ENCODE results near the gene BMERB1. TPM values are rescaled to one million over a fixed set of nuclear protein-coding genes. Genes with fewer than 3 reads are reported as not detected.

BMERB1 gene
- total and polyA plus RNA-seq, 2 donors, result 6.0 to 9.1 TPM

DNA sequence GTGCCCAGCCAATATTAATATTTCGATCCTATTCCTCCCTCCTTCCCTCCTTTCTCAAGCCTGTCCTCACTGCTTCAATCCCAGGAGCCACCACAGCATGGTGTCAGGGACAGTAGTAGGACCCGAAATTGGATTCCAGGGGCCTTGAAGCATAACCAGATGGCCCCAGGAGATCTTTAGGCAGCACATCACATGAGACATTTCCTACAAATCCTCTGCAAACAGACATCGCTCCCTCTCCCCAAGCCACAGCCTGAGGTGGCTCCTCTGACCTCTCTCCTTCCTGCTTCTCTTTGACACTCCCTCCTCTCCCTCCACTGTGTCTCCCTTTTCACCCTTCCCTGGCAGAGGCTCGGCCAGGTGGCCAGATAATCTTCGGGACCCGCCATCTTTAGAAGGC, 76.6 kb downstream of the BMERB1 start:
- 93% methylated on average over 6 of the region's 6 CpGs for WGBS

DNA sequence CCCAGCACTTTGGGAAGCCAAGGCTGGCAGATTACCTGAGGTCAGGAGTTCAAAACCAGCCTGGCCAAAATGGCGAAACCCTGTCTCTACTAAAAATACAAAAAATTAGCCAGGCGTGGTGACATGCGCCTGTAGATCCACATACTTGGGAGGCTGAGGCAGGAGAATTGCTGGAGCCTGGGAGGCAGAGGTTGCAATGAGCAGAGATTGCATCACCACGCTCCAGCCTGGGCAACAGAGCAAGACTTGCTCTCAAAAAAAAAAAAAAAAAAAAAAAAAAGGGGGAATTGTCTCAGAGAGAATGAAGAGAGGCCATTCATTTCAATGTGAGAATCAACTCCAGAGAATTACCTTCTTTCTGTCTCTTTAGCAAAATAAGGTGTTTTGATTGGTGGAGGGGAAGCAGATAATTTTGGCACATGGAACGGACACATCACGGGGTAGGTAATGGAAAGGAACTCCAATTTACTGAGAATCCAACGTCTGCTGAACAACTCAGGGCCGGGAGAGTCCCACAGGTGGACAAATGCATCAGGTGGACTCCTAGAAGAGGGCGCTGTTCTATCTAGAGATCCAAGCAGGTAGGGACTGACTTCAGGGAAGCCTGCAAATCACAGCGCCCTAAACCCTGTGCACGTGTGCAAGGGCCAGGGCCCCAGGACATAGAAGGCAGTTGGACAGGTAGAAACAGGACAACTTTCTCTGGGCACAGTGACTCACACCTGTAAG, 77.5 kb downstream of the BMERB1 start:
- no peaks in the 10 kb centered on the region for H3K9me3 ChIP-seq (ENCODE audit: control insufficient read depth in 2 of 2, insufficient read depth in 1 of 2, low read length in 1 of 2)
- H3K4me1 ChIP-seq (ENCODE audit: control insufficient read depth in 2 of 2, insufficient read depth in 2 of 2, low read length in 2 of 2), result no peaks in the 10 kb centered on the region
- H3K27ac ChIP-seq (ENCODE audit: low read depth in 1 of 2, low read length in 1 of 2), result no peak overlapping the region
- H3K36me3 ChIP-seq (ENCODE audit: control insufficient read depth in 2 of 2, insufficient read depth in 2 of 2, low read length in 1 of 2), result no peaks in the 10 kb centered on the region
- H3K4me3 ChIP-seq (ENCODE audit: low read length in 2 of 2), result no peak overlapping the region
- H3K27me3 ChIP-seq (ENCODE audit: control insufficient read depth in 2 of 2, insufficient read depth in 1 of 2, low read length in 1 of 2), result no peaks in the 10 kb centered on the region
- 98% methylated on average over 11 of the region's 11 CpGs for WGBS
- DNase-seq (ENCODE audit: low read depth in 6 of 9, low spot score in 9 of 9), result no peak

More for the DNA sequence above, 76.6 kb downstream of the BMERB1 start:
- DNase-seq (ENCODE audit: low read depth in 6 of 9, low spot score in 9 of 9), result no peak
- Histone ChIP-seq H3K27ac (ENCODE audit: low read depth in 1 of 2, low read length in 1 of 2) (no peak overlapping the region), H3K27me3 (ENCODE audit: control insufficient read depth in 2 of 2, insufficient read depth in 1 of 2, low read length in 1 of 2) (no peaks in the 10 kb centered on the region), H3K4me1 (ENCODE audit: control insufficient read depth in 2 of 2, insufficient read depth in 2 of 2, low read length in 2 of 2) (no peaks in the 10 kb centered on the region), H3K36me3 (ENCODE audit: control insufficient read depth in 2 of 2, insufficient read depth in 2 of 2, low read length in 1 of 2) (no peaks in the 10 kb centered on the region), H3K4me3 (ENCODE audit: low read length in 2 of 2) (no peak overlapping the region), H3K9me3 (ENCODE audit: control insufficient read depth in 2 of 2, insufficient read depth in 1 of 2, low read length in 1 of 2) (no peaks in the 10 kb centered on the region)

DNA sequence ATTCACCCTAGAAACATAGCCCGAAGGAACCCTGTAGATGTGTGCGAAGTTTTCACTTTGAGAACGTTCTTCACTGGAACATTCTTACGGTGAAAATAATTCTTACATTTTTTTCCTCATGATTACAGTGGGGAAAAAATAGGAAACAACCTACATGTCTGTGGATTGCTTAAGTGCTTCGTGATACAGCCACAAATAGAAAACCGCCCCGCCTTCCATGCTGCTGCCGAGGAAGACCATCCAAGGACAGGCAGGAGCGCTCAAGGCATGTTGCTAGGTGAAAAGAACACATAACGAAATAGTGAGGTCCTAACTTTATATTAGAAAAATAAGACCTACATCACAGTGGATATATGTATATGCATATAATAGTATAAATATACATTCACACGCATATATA, 78.8 kb downstream of the BMERB1 start:
- no peak for DNase-seq (ENCODE audit: low read depth in 6 of 9, low spot score in 9 of 9)
- no peaks in the 10 kb centered on the region for H3K27me3 ChIP-seq (ENCODE audit: control insufficient read depth in 2 of 2, insufficient read depth in 1 of 2, low read length in 1 of 2)
- H3K4me1 ChIP-seq (ENCODE audit: control insufficient read depth in 2 of 2, insufficient read depth in 2 of 2, low read length in 2 of 2), result peaks cover 0 to 1% of the 10 kb centered on the region in 2 donors
- 98% methylated on average over 11 of the region's 11 CpGs for WGBS
- H3K27ac ChIP-seq (ENCODE audit: low read depth in 1 of 2, low read length in 1 of 2), result no peak overlapping the region
- H3K4me3 ChIP-seq (ENCODE audit: low read length in 2 of 2), result no peak overlapping the region
- H3K36me3 ChIP-seq (ENCODE audit: control insufficient read depth in 2 of 2, insufficient read depth in 2 of 2, low read length in 1 of 2), result no peaks in the 10 kb centered on the region
- H3K9me3 ChIP-seq (ENCODE audit: control insufficient read depth in 2 of 2, insufficient read depth in 1 of 2, low read length in 1 of 2), result no peaks in the 10 kb centered on the region

DNA sequence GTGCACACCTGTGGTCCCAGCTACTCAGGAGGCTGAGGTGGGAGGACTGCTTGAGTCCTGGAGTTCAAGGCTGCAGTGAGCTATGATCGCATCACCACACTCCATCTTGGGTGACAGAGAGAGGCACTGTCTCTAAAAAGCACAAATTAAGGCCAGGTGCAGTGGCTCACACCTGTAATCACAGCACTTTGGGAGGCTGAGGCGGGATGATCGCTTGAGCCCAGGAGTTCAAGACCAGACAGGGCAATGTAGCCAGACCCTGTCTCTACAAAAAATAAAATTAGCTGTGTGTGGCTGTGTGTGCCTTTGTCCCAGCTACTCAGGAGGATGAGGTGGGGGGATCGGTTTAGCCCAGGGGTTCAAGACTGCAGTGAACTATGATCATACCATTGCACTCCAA, 81.6 kb downstream of the BMERB1 start:
- no peak overlapping the region for H3K27ac ChIP-seq (ENCODE audit: low read depth in 1 of 2, low read length in 1 of 2)
- DNase-seq (ENCODE audit: low read depth in 6 of 9, low spot score in 9 of 9), result no peak
- WGBS, result over 99% methylated on average over 4 of the region's 4 CpGs
- H3K27me3 ChIP-seq (ENCODE audit: control insufficient read depth in 2 of 2, insufficient read depth in 1 of 2, low read length in 1 of 2), result no peaks in the 10 kb centered on the region
- no peaks in the 10 kb centered on the region for H3K9me3 ChIP-seq (ENCODE audit: control insufficient read depth in 2 of 2, insufficient read depth in 1 of 2, low read length in 1 of 2)
- no peaks in the 10 kb centered on the region for H3K36me3 ChIP-seq (ENCODE audit: control insufficient read depth in 2 of 2, insufficient read depth in 2 of 2, low read length in 1 of 2)
- H3K4me3 ChIP-seq (ENCODE audit: low read length in 2 of 2), result no peak overlapping the region
- peaks cover 0 to 3% of the 10 kb centered on the region in 2 donors for H3K4me1 ChIP-seq (ENCODE audit: control insufficient read depth in 2 of 2, insufficient read depth in 2 of 2, low read length in 2 of 2)

DNA sequence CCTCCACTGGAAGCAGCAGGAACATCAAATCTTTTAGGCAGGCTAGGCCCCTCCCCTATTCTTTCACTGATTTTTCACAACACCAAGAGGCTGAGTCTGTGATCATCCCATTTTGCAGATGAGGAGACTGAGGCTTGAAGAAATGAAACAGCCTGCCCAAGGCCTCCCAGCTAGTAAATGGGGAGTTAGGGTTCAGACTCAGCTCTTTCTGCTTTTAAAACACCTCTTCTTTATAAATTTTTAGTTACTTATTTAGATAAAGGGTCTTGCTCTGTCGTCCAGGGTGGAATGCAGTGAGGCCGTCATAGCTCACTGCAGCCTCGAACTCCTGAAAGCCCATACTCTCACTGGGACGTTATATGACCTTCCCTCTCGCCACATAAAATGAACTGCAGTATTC, 82.2 kb downstream of the BMERB1 start:
- no peak overlapping the region for H3K27ac ChIP-seq (ENCODE audit: low read depth in 1 of 2, low read length in 1 of 2)
- H3K36me3 ChIP-seq (ENCODE audit: control insufficient read depth in 2 of 2, insufficient read depth in 2 of 2, low read length in 1 of 2), result no peaks in the 10 kb centered on the region
- peaks cover 0 to 3% of the 10 kb centered on the region in 2 donors for H3K4me1 ChIP-seq (ENCODE audit: control insufficient read depth in 2 of 2, insufficient read depth in 2 of 2, low read length in 2 of 2)
- no peak for DNase-seq (ENCODE audit: low read depth in 6 of 9, low spot score in 9 of 9)
- WGBS, result 95% methylated on average over 5 of the region's 5 CpGs
- no peaks in the 10 kb centered on the region for H3K9me3 ChIP-seq (ENCODE audit: control insufficient read depth in 2 of 2, insufficient read depth in 1 of 2, low read length in 1 of 2)
- H3K4me3 ChIP-seq (ENCODE audit: low read length in 2 of 2), result no peak overlapping the region
- no peaks in the 10 kb centered on the region for H3K27me3 ChIP-seq (ENCODE audit: control insufficient read depth in 2 of 2, insufficient read depth in 1 of 2, low read length in 1 of 2)

DNA sequence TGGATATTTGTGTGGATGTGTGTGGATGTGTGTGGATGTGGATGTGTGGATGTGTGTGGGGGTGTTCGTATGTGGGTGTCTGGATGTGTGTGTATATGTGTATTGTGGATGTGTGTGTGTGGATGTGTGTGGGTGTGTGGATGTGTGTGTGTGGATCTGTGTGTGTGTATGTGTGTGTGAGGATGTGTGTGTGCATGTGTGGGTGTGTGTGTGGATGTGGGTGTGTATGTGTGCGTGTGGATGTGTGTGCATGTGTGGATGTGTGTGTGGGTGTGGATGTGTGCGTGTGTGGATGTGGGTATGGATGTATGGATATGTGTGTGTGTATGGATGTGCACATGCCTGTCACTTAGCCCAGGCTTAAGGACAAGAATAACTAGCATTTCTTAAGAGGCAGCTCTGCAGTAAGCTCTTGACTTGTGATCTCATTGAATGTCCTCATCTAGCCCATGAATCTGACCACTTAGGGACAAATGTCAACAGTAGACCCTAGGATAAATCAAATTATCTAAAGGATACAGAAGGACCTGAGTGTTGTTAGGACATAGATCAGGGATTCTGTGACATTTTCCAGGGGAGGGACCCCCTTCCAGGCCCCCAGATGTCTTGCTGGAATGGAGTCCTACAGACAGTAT, 83.5 kb downstream of the BMERB1 start:
- no peaks in the 10 kb centered on the region for H3K27me3 ChIP-seq (ENCODE audit: control insufficient read depth in 2 of 2, insufficient read depth in 1 of 2, low read length in 1 of 2)
- no peaks in the 10 kb centered on the region for H3K36me3 ChIP-seq (ENCODE audit: control insufficient read depth in 2 of 2, insufficient read depth in 2 of 2, low read length in 1 of 2)
- DNase-seq (ENCODE audit: low read depth in 6 of 9, low spot score in 9 of 9), result no peak
- H3K27ac ChIP-seq (ENCODE audit: low read depth in 1 of 2, low read length in 1 of 2), result no peak overlapping the region
- 86% methylated on average over 3 of the region's 3 CpGs for WGBS
- H3K4me1 ChIP-seq (ENCODE audit: control insufficient read depth in 2 of 2, insufficient read depth in 2 of 2, low read length in 2 of 2), result peaks cover 0 to 3% of the 10 kb centered on the region in 2 donors
- no peak overlapping the region for H3K4me3 ChIP-seq (ENCODE audit: low read length in 2 of 2)
- H3K9me3 ChIP-seq (ENCODE audit: control insufficient read depth in 2 of 2, insufficient read depth in 1 of 2, low read length in 1 of 2), result no peaks in the 10 kb centered on the region

DNA sequence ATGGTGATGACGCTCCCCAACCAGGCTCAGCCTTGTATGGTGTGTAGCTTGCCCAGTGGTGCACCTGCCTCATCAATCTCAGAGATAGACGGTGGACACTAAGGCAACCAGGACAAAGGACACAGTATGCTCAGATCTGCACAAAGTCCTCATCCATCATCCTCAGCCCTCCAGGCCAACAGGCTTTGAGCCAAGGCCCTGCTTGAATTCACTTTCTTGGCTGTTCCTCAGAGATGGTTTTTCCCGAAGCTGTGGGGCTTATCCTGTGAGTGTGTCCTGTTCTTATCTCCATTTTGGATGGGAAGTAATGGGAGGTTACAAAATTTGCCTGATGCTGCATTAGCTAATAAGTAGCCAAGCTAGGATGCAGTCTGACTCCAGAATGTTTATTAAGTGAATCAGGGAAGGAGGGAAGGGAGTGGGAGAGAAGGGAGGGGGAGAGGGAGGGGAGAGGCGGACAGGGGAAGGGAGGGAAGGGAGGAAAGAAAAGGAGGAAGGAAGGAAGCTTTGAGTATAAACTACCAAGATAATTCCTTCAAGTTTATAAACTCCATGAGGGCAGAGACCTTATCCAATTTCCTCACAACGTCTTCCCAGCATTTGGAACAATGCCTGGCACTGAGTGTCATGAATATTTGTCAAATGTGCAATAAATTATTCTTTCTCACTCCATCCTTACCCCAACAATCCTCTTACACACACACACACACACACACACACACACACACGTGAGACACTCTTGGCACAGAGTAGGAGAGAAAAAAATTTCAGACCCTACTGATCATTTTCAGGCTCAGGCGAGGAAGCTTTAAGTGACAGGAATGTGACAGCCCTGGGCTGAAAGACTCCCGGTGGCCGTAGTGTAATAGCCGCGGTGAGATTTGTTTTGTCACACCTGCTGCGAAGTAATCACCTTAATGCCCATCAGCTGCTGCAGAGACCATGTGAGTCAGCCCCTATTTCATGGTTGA, 84.3 kb downstream of the BMERB1 start:
- H3K27me3 ChIP-seq (ENCODE audit: control insufficient read depth in 2 of 2, insufficient read depth in 1 of 2, low read length in 1 of 2), result no peaks in the 10 kb centered on the region
- H3K36me3 ChIP-seq (ENCODE audit: control insufficient read depth in 2 of 2, insufficient read depth in 2 of 2, low read length in 1 of 2), result no peaks in the 10 kb centered on the region
- H3K4me3 ChIP-seq (ENCODE audit: low read length in 2 of 2), result no peak overlapping the region
- DNase-seq (ENCODE audit: low read depth in 6 of 9, low spot score in 9 of 9), result peak in 1 of 9 donors; percentile 12
- 90% methylated on average over 12 of the region's 12 CpGs for WGBS
- H3K27ac ChIP-seq (ENCODE audit: low read depth in 1 of 2, low read length in 1 of 2), result no peak overlapping the region
- H3K9me3 ChIP-seq (ENCODE audit: control insufficient read depth in 2 of 2, insufficient read depth in 1 of 2, low read length in 1 of 2), result no peaks in the 10 kb centered on the region
- peaks cover 0 to 3% of the 10 kb centered on the region in 2 donors for H3K4me1 ChIP-seq (ENCODE audit: control insufficient read depth in 2 of 2, insufficient read depth in 2 of 2, low read length in 2 of 2)

DNA sequence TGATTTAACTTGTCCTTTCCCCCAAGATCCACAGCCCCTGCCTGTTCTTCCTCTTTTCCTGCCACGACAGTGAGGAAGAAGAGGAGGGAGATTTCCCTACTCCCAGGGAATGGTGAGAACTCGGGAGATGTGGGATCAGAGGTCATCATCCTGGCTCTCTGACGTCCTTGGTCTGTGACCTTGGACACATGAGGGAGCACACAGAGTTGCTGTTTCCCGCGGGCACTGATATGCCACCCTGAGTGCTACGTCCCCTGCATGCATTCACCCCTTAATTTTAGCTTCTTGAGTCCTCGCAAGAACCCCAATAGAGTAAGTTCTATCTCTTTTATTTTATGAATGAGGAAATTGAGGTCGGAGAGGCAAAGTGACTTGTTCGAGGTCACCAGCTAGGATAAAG, 85.4 kb downstream of the BMERB1 start:
- no peak overlapping the region for H3K4me3 ChIP-seq (ENCODE audit: low read length in 2 of 2)
- no peaks in the 10 kb centered on the region for H3K27me3 ChIP-seq (ENCODE audit: control insufficient read depth in 2 of 2, insufficient read depth in 1 of 2, low read length in 1 of 2)
- H3K4me1 ChIP-seq (ENCODE audit: control insufficient read depth in 2 of 2, insufficient read depth in 2 of 2, low read length in 2 of 2), result peaks cover 0 to 3% of the 10 kb centered on the region in 2 donors
- no peak for DNase-seq (ENCODE audit: low read depth in 6 of 9, low spot score in 9 of 9)
- no peaks in the 10 kb centered on the region for H3K9me3 ChIP-seq (ENCODE audit: control insufficient read depth in 2 of 2, insufficient read depth in 1 of 2, low read length in 1 of 2)
- H3K27ac ChIP-seq (ENCODE audit: low read depth in 1 of 2, low read length in 1 of 2), result no peak overlapping the region
- no peaks in the 10 kb centered on the region for H3K36me3 ChIP-seq (ENCODE audit: control insufficient read depth in 2 of 2, insufficient read depth in 2 of 2, low read length in 1 of 2)
- 94% methylated on average over 9 of the region's 9 CpGs for WGBS

DNA sequence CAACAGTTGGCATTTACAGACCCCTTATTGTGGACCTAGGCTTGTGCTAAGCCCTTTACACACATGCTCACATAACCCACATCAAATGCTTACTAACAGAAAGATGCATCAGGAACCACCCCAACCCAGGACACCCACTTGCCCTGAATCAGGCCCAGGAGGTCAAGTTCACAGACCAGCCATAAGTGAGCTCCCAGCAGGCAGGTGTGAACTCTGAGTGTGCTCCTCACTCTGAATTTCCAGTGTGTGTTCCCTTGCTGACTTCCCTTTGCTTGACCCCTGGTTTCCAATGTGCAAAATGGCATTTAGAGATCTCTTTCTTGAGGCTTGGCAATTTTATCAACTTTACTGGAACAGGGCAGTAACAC, 87.0 kb downstream of the BMERB1 start:
- no peak for DNase-seq (ENCODE audit: low read depth in 6 of 9, low spot score in 9 of 9)
- H3K4me3 ChIP-seq (ENCODE audit: low read length in 2 of 2), result no peak overlapping the region
- H3K27me3 ChIP-seq (ENCODE audit: control insufficient read depth in 2 of 2, insufficient read depth in 1 of 2, low read length in 1 of 2), result no peaks in the 10 kb centered on the region
- H3K36me3 ChIP-seq (ENCODE audit: control insufficient read depth in 2 of 2, insufficient read depth in 2 of 2, low read length in 1 of 2), result no peaks in the 10 kb centered on the region
- peak overlapping the region in 1 of 2 donors; percentile 51 for H3K27ac ChIP-seq (ENCODE audit: low read depth in 1 of 2, low read length in 1 of 2)
- peaks cover 0 to 3% of the 10 kb centered on the region in 2 donors for H3K4me1 ChIP-seq (ENCODE audit: control insufficient read depth in 2 of 2, insufficient read depth in 2 of 2, low read length in 2 of 2)
- no peaks in the 10 kb centered on the region for H3K9me3 ChIP-seq (ENCODE audit: control insufficient read depth in 2 of 2, insufficient read depth in 1 of 2, low read length in 1 of 2)

All from thymus (tissue), 11 donors.